Measurements from ENCODE around the gene ACSBG1. TPM values are rescaled to one million over a fixed set of nuclear protein-coding genes. Genes with fewer than 3 reads are reported as not detected.

ACSBG1 gene
- total RNA-seq, 4 donors from 2014 or later, result under 0.01 to 0.21 TPM; not detected in 2

GRCh38 chr15:78175330-78175729 is 59.0 kb downstream of the ACSBG1 start:
- 29 to 41% methylated on average over 1 to 2 of the region's 2 CpGs for WGBS, 2 donors
- H3K4me1 ChIP-seq, result no peaks in the 10 kb centered on the region
- DNase-seq (ENCODE audit: low spot score in 2 of 2), result no peak
- H3K36me3 ChIP-seq, result peaks cover 0 to 43% (median 12%) of the 10 kb centered on the region in 3 donors
- no peak overlapping the region for H3K4me3 ChIP-seq
- H3K27me3 ChIP-seq, result no peaks in the 10 kb centered on the region
- TF ChIP-seq CTCF (IDR thresholded peaks at IDR 0.05) (no peak), EP300 (IDR thresholded peaks at IDR 0.05) (no peak), POLR2A (IDR thresholded peaks at IDR 0.05) (no peak)
- peaks cover 0 to 5% (median 0%) of the 10 kb centered on the region in 4 donors for H3K9me3 ChIP-seq
- H3K27ac ChIP-seq, result no peak overlapping the region

GRCh38 chr15:78174401-78174800 is 60.0 kb downstream of the ACSBG1 start:
- no peak overlapping the region for H3K4me3 ChIP-seq
- H3K4me1 ChIP-seq, result no peaks in the 10 kb centered on the region
- H3K36me3 ChIP-seq, result peaks cover 0 to 52% (median 12%) of the 10 kb centered on the region in 3 donors
- DNase-seq (ENCODE audit: low spot score in 2 of 2), result no peak
- no peak overlapping the region for H3K27ac ChIP-seq
- H3K9me3 ChIP-seq, result peaks cover 0 to 5% (median 0%) of the 10 kb centered on the region in 4 donors
- 72 to 83% methylated on average over 5 to 8 of the region's 9 CpGs for WGBS, 2 donors
- TF ChIP-seq EP300 (IDR thresholded peaks at IDR 0.05) (no peak), CTCF (IDR thresholded peaks at IDR 0.05) (no peak), POLR2A (IDR thresholded peaks at IDR 0.05) (no peak)
- H3K27me3 ChIP-seq, result no peaks in the 10 kb centered on the region

GRCh38 chr15:78171864-78172472 is 62.4 kb downstream of the ACSBG1 start:
- Histone ChIP-seq H3K4me1 (peaks cover 0 to 4% (median 0%) of the 10 kb centered on the region in 4 donors), H3K36me3 (peaks cover 0 to 77% (median 12%) of the 10 kb centered on the region in 3 donors), H3K4me3 (no peak overlapping the region), H3K9me3 (peaks cover 0 to 5% (median 0%) of the 10 kb centered on the region in 4 donors), H3K27me3 (no peaks in the 10 kb centered on the region), H3K27ac (no peak overlapping the region)
- DNase-seq (ENCODE audit: low spot score in 2 of 2), result no peak
- 96 to 98% methylated on average over 9 of the region's 9 CpGs for whole genome bisulfite sequencing, 2 donors
- TF ChIP-seq EP300 (IDR thresholded peaks at IDR 0.05) (no peak), POLR2A (IDR thresholded peaks at IDR 0.05) (no peak), CTCF (IDR thresholded peaks at IDR 0.05) (no peak)

- TF ChIP-seq EP300 (IDR thresholded peaks at IDR 0.05) (no peak), POLR2A (IDR thresholded peaks at IDR 0.05) (no peak), CTCF (IDR thresholded peaks at IDR 0.05) (no peak)
- Histone ChIP-seq H3K27ac (no peak overlapping the region), H3K36me3 (peaks cover 3 to 85% (median 19%) of the 10 kb centered on the region in 3 donors), H3K9me3 (peaks cover 0 to 5% (median 0%) of the 10 kb centered on the region in 4 donors), H3K4me1 (peaks cover 0 to 4% (median 0%) of the 10 kb centered on the region in 4 donors), H3K27me3 (no peaks in the 10 kb centered on the region), H3K4me3 (no peak overlapping the region)
- WGBS, 2 donors, result 82 to 85% methylated on average over 17 of the region's 17 CpGs
- DNase-seq (ENCODE audit: low spot score in 2 of 2), result no peak
Measured at GRCh38 chr15:78170848-78171773, 63.3 kb downstream of the ACSBG1 start.

- H3K27ac ChIP-seq, result no peak overlapping the region
- 78 to 86% methylated on average over 5 of the region's 5 CpGs for WGBS, 2 donors
- no peaks in the 10 kb centered on the region for H3K27me3 ChIP-seq
- peaks cover 0 to 4% (median 0%) of the 10 kb centered on the region in 4 donors for H3K4me1 ChIP-seq
- peaks cover 0 to 5% (median 0%) of the 10 kb centered on the region in 4 donors for H3K9me3 ChIP-seq
- TF ChIP-seq CTCF (IDR thresholded peaks at IDR 0.05) (no peak), EP300 (IDR thresholded peaks at IDR 0.05) (no peak), POLR2A (IDR thresholded peaks at IDR 0.05) (no peak)
- peaks cover 10 to 99% (median 31%) of the 10 kb centered on the region in 3 donors for H3K36me3 ChIP-seq
- no peak for DNase-seq (ENCODE audit: low spot score in 2 of 2)
- no peak overlapping the region for H3K4me3 ChIP-seq
Measured at GRCh38 chr15:78168608-78169007, 65.8 kb downstream of the ACSBG1 start.

All from tibial nerve (tissue), 4 donors.